Right lobe of liver (tissue), 4 donors: Measurements from ENCODE around the gene PLPP4.

Experiments used
- CTCF ChIP-seq, 4 donors: fragments of 200-600 bp in 3 of 4; fragments of 450-650 bp in 1 of 4; IDR thresholded peaks; one replicate each; pipeline versions ENCODE4 v1.5.1 to v1.8.0; 2016 to 2022; ENCODE audit warnings: antibody characterized with exemption in 4 of 4, mild to moderate bottlenecking in 2 of 4
- POLR2A ChIP-seq: fragments of 450-650 bp; IDR thresholded peaks from one replicate; pipeline ENCODE4 v1.6.1; 2017; ENCODE audit warnings: antibody characterized with exemption, mild to moderate bottlenecking
- donor health status: DM: no; HTN: no; CAD: no.
- donor health status: DM: no; HTN: no; CAD: no.
- donor health status: DM: no; HTN: yes; CAD: no.

- TF ChIP-seq POLR2A (no peak), CTCF (IDR thresholded peaks at IDR 0.05) (no peak)
Measured at GRCh38 chr10:120573355-120573754, 116.3 kb downstream of the PLPP4 start.
